Activated T-cell treated with anti-CD3 and anti-CD28 coated beads, Interleukin-2, amount 50 U/mL, for 24 hours (primary cell): ENCODE results near the gene GFOD2.
"Not testable (repeated sequence)": the region's sequence is repeated elsewhere in the genome, so short reads cannot be mapped to it uniquely, and the experiment has no call there.

Experiments
- DNase-seq: peaks from one replicate; pipeline ENCODE4 v3.0.0-alpha.2; 2020
- H3K27ac Mint-ChIP-seq: 2 replicates; pipeline ENCODE4 v1.8.0; 2020; ENCODE audit warnings: mild to moderate bottlenecking, mixed read lengths
- H3K27me3 Mint-ChIP-seq: 2 replicates; pipeline ENCODE4 v1.8.0; 2020; ENCODE audit warnings: mixed read lengths
- H3K36me3 Mint-ChIP-seq: 2 replicates; pipeline ENCODE4 v1.8.0; 2020; ENCODE audit warnings: low read depth, mixed read lengths
- H3K4me1 Mint-ChIP-seq: 2 replicates; pipeline ENCODE4 v1.8.0; 2020; ENCODE audit warnings: low read depth, mixed read lengths
- H3K4me3 Mint-ChIP-seq: 2 replicates; pipeline ENCODE4 v1.8.0; 2020; ENCODE audit warnings: mild to moderate bottlenecking, moderate library complexity, mixed read lengths
- H3K9me3 Mint-ChIP-seq: 2 replicates; pipeline ENCODE4 v1.8.0; 2020; ENCODE audit warnings: mixed read lengths

The GFOD2 gene

GRCh38 chr16:67702130-67702529 lies 17.0 kb downstream of the GFOD2 start:
- peaks cover 22% of the 10 kb centered on the region for H3K36me3 Mint-ChIP-seq
- no peak overlapping the region for H3K4me3 Mint-ChIP-seq
- H3K4me1 Mint-ChIP-seq = peaks cover 23% of the 10 kb centered on the region
- DNase-seq = no peak
- H3K27me3 Mint-ChIP-seq = no peaks in the 10 kb centered on the region
- no peak overlapping the region for H3K27ac Mint-ChIP-seq
- H3K9me3 Mint-ChIP-seq = no peaks in the 10 kb centered on the region

- Mint-ChIP-seq H3K9me3 (no peaks in the 10 kb centered on the region), H3K27ac (no peak overlapping the region), H3K36me3 (peaks cover 22% of the 10 kb centered on the region), H3K27me3 (no peaks in the 10 kb centered on the region), H3K4me1 (peaks cover 23% of the 10 kb centered on the region), H3K4me3 (no peak overlapping the region)
- DNase-seq = no peak
Measured at GRCh38 chr16:67701420-67701819, 17.7 kb downstream of the GFOD2 start.

- Mint-ChIP-seq H3K9me3 (no peaks in the 10 kb centered on the region), H3K4me3 (no peak overlapping the region), H3K36me3 (peaks cover 18% of the 10 kb centered on the region), H3K4me1 (peaks cover 13% of the 10 kb centered on the region), H3K27me3 (no peaks in the 10 kb centered on the region), H3K27ac (no peak overlapping the region)
- no peak for DNase-seq
Measured at GRCh38 chr16:67699265-67699664, 19.9 kb downstream of the GFOD2 start.

GRCh38 chr16:67697422-67698185 lies 21.5 kb downstream of the GFOD2 start:
- no peak for DNase-seq
- Mint-ChIP-seq H3K36me3 (peaks cover 18% of the 10 kb centered on the region), H3K4me1 (no peaks in the 10 kb centered on the region), H3K4me3 (no peak overlapping the region), H3K27ac (no peak overlapping the region), H3K27me3 (no peaks in the 10 kb centered on the region), H3K9me3 (no peaks in the 10 kb centered on the region)

- H3K36me3 Mint-ChIP-seq = peaks cover 30% of the 10 kb centered on the region
- H3K27me3 Mint-ChIP-seq = no peaks in the 10 kb centered on the region
- H3K4me3 Mint-ChIP-seq = no peak overlapping the region
- DNase-seq = no peak
- no peaks in the 10 kb centered on the region for H3K9me3 Mint-ChIP-seq
- H3K4me1 Mint-ChIP-seq = peaks cover 4% of the 10 kb centered on the region
- no peak overlapping the region for H3K27ac Mint-ChIP-seq
Measured at GRCh38 chr16:67694611-67695010, 24.5 kb downstream of the GFOD2 start.

DNA sequence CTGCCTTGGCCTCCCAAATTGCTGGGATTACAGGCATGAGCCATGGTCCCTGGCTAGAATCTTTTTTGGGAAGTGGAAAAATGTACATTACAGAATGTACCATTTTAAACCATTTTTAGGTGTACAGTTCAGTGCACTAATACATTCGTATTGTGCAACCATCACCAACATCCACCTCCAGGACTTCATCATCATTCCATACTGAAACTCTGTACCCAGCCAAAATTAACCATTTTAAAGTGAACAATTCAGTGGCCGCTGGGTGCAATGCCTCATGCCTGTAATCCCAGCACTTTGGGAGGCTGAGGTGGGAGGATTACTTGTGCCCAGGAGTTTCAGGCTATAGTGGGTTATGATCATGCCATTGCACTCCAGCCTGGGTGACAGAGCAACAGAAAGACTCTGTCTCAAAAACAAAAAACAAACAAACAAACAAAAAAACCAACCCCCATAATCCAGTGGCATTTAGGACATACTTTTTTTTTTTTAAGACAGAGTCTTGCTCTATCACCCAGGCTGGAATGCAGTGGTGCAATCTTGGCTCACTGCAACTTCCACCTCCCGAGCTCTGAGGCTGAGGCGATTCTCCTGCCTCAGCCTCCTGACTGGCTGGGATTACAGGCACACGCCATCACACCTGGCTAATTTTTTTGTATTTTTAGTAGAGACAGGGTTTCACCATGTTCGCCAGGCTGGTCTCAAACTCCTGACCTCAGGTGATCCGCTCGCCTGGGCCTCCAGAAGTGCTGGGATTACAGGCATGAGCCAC lies 25.4 kb downstream of the GFOD2 start:
- not testable (repeated sequence) for H3K4me3 Mint-ChIP-seq, H3K27me3 Mint-ChIP-seq, H3K27ac Mint-ChIP-seq

DNA sequence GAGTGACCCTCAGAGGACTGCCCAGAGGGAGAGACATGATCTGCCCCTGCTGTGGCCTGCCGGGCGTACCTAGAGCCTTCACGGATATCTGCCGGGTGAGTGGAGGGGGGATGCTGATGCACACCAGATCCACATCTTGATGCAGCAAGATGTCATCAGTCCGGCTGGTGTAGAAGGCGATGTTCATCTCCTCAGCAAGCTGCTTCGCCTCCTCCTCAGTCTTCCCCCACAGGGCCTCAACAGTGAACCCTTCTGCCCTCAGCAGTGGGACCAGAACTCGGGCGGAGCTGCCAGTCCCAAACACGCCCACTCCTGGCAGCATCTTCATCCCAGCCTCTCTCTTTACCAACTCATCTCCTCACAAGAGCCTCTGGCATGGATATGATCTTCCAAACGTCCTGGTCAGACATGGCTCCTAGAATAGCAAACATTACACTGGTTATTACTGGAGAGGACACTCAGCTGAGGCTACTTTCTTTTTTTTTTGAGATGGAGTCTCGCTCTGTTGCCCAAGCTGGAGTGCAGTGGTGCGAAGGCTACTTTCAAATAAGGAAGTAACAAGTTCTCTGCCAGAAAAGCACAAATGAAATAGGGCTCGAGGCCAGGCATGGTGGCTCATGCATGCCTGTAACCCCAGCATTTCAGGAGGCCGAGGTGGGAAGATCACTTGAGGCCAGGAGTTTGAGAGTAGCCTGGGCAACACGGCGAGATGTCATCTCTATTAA lies 33.6 kb downstream of the GFOD2 start:
- Mint-ChIP-seq H3K4me1 (peaks cover 12% of the 10 kb centered on the region), H3K36me3 (peaks cover 52% of the 10 kb centered on the region), H3K27ac (peak overlapping the region; percentile 15), H3K9me3 (no peaks in the 10 kb centered on the region), H3K4me3 (no peak overlapping the region), H3K27me3 (no peaks in the 10 kb centered on the region)
- DNase-seq = no peak

More for the DNA sequence above, 25.4 kb downstream of the GFOD2 start:
- H3K9me3 Mint-ChIP-seq, H3K4me1 Mint-ChIP-seq, DNase-seq: not testable (repeated sequence)
- H3K36me3 Mint-ChIP-seq = peaks cover 27% of the 10 kb centered on the region

DNA sequence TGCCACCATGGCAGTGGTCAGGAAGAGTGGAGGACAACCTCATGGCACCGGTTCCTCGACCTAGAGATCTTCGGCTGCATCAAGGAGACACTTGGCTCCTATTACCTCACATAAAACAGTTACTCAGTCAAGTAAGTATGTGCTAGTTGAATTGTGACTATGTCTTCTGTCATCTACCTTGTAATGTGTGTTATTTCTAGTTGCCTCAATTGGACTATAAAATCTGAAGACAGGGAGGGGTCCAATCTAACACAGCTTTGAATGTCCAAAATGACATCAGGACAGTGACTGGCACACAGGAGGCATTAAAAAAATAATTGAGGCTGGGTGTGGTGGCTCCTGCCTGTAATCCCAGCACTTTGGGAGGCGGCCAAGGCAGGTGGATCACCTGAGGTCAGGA lies 35.3 kb downstream of the GFOD2 start:
- Mint-ChIP-seq H3K27me3 (no peaks in the 10 kb centered on the region), H3K9me3 (no peaks in the 10 kb centered on the region), H3K4me1 (peaks cover 10% of the 10 kb centered on the region), H3K4me3 (no peak overlapping the region), H3K36me3 (peaks cover 50% of the 10 kb centered on the region), H3K27ac (no peak overlapping the region)
- no peak for DNase-seq

DNA sequence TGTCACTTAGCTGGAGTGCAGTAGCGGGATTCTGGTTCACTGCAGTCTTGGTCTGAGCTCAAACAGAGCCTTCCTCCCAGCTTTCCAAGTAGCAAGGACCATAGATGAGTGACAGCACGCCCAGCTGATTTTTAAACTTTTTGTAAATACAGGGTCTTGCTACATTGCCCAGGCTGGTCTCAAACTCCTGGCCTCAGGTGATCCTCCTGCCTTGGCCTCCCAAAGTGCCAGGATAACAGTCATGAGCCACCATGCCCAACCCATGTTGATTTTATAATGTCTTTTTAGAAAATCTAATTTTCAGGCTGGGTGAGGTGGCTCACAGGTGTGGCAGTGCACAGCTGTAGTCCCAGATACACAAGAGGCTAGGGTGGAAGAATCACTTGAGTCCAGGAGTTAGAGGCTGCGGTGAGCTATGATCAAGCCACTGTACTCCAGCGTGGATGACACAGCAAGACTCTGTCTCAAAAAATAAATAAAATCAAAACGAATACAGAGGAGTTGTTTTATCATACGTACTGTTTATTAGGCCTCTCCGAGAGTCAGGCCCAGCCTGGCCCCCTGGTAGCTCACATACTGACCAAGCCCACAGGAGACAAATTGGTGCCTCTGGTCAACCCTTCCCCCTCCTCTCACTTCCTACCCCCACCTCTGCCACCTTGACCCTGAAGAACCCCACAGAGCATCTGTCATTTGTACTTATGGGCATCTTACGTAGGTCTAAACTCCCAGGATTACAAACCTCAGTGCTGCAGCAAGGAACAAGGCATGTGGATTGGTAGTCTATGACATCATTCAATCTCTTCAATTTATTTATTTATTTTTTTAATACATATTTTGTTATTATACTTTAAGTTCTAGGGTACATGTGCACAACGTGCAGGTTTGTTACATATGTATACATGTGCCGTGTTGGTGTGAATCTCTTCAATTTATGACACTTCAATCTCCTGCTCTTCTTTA lies 38.9 kb downstream of the GFOD2 start:
- Mint-ChIP-seq H3K36me3 (peaks cover 54% of the 10 kb centered on the region), H3K27ac (no peak overlapping the region), H3K9me3 (no peaks in the 10 kb centered on the region), H3K4me1 (peaks cover 2% of the 10 kb centered on the region), H3K27me3 (no peaks in the 10 kb centered on the region), H3K4me3 (no peak overlapping the region)
- no peak for DNase-seq

DNA sequence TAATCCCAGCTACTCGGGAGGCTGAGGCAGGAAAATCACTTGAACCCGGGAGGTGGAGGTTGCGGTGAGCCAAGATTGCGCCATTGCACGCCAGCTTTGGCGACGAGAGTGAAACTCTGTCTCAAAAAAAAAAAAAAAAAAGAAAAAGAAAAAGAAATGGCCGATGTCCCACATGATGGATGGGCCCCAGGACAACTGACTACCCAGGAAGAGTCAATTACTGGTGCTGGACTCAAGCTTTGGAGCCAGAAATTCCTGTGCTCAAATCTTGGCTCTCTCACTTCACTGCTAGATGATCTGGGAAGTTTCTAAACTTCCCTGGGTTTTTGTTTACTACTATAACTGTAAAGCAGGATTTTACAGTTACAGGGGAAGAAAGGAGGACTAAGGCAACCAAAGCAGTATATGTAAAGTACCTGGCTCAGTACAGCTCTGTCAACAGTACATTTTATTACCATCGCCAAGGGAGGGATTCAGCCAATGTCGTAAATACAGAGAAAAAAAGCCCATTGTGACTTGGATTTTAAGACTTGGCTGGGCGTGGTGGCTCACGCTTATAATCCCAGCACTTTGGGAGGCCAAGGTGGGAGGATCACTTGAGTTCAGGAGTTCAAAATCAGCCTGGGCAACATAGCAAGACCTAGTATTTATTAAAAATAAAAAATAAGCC lies 40.6 kb downstream of the GFOD2 start:
- Mint-ChIP-seq H3K27me3 (no peaks in the 10 kb centered on the region), H3K9me3 (no peaks in the 10 kb centered on the region), H3K4me3 (no peak overlapping the region), H3K36me3 (peaks cover 47% of the 10 kb centered on the region), H3K4me1 (no peaks in the 10 kb centered on the region), H3K27ac (no peak overlapping the region)
- DNase-seq = no peak

DNA sequence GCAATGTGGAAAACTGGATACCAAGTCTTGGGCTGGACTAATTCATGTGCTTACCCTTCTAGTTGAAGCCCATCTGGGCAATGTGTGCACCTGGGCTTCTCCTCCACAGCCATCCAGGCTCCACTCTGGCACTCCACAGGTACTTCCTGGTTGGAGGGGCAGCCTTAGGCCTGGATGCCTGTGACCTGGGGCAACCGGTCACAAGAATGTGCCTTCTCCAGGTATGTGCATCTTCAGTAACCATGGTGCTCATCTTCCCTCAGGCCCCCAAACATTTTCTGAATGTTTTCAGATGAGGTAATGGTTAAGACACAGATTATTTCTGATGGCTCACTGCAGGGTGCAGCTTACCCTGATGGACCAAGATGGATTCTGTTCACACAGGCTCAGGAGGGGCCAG lies 41.4 kb downstream of the GFOD2 start:
- H3K27ac Mint-ChIP-seq = no peak overlapping the region
- H3K4me3 Mint-ChIP-seq = no peak overlapping the region

DNA sequence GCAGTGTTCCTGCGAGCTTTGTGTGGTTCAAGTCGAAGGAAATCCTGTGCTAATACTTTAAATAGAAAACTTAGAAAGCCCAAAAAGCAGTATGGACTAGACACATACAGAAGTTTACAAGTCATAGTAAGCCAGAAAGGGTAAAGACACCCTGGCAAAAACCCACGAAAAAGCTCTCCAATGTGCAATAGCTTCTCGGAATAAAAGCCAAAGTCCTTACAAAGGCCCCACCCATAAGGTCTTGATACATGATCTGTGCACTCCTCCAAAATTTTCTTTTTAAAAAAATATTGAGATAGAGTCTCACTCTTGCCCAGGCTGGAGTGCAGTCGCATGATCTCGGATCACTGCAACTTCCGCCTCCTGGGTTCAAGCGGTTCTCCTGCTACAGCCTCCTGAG lies 42.2 kb downstream of the GFOD2 start:
- no peak for DNase-seq
- H3K36me3 Mint-ChIP-seq = peaks cover 33% of the 10 kb centered on the region
- no peak overlapping the region for H3K27ac Mint-ChIP-seq

More for the DNA sequence above, 41.4 kb downstream of the GFOD2 start:
- Mint-ChIP-seq H3K36me3 (peaks cover 39% of the 10 kb centered on the region), H3K9me3 (no peaks in the 10 kb centered on the region), H3K4me1 (no peaks in the 10 kb centered on the region), H3K27me3 (no peaks in the 10 kb centered on the region)
- DNase-seq = no peak

GRCh38 chr16:67676516-67676915 lies 42.6 kb downstream of the GFOD2 start:
- no peak overlapping the region for H3K4me3 Mint-ChIP-seq
- H3K27me3 Mint-ChIP-seq = no peaks in the 10 kb centered on the region
- H3K9me3 Mint-ChIP-seq = no peaks in the 10 kb centered on the region
- no peak overlapping the region for H3K27ac Mint-ChIP-seq
- H3K36me3 Mint-ChIP-seq = peaks cover 31% of the 10 kb centered on the region
- H3K4me1 Mint-ChIP-seq = no peaks in the 10 kb centered on the region
- no peak for DNase-seq

More for the DNA sequence above, 42.2 kb downstream of the GFOD2 start:
- Mint-ChIP-seq H3K27me3 (no peaks in the 10 kb centered on the region), H3K4me1 (no peaks in the 10 kb centered on the region), H3K9me3 (no peaks in the 10 kb centered on the region), H3K4me3 (no peak overlapping the region)
